ENCODE data around the gene ZC3H14. TPM values are rescaled to one million over a fixed set of nuclear protein-coding genes. Genes with fewer than 3 reads are reported as not detected.
"Not testable (repeated sequence)": the region's sequence is repeated elsewhere in the genome, so short reads cannot be mapped to it uniquely, and the experiment has no call there.

ZC3H14 gene
- total RNA-seq, 1 donor from 2014 or later = 38.7 TPM

DNA sequence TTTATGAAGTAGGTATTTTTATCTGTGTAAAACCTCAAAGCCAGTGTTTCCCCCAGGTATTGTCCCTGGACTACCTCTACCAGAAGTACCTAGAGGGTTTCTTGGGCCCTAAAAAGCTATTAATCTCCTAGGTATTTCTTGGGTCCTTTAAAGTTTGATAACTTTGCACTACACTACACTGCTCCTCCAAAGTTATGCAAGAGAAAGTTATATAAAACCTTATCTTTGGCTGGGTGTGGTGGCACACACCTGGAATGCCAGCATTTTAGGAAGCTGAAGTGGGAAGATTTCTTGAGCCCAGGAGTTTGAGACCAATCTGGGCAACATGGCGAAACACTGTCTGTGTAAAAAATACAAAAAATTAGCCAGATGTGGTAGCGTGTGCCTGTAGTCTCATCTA, 42.9 kb upstream of the ZC3H14 start:
- ATAC-seq (ENCODE audit: low read depth) (no peak), DNase-seq (no peak)
- Mint-ChIP-seq H3K27me3 (peaks cover 25% of the 10 kb centered on the region), H3K4me1 (no peaks in the 10 kb centered on the region), H3K4me3 (no peak overlapping the region), H3K27ac (no peak overlapping the region), H3K36me3 (ENCODE audit: low read depth) (no peaks in the 10 kb centered on the region), H3K9me3 (no peaks in the 10 kb centered on the region)
- TF ChIP-seq, protein P1, sequence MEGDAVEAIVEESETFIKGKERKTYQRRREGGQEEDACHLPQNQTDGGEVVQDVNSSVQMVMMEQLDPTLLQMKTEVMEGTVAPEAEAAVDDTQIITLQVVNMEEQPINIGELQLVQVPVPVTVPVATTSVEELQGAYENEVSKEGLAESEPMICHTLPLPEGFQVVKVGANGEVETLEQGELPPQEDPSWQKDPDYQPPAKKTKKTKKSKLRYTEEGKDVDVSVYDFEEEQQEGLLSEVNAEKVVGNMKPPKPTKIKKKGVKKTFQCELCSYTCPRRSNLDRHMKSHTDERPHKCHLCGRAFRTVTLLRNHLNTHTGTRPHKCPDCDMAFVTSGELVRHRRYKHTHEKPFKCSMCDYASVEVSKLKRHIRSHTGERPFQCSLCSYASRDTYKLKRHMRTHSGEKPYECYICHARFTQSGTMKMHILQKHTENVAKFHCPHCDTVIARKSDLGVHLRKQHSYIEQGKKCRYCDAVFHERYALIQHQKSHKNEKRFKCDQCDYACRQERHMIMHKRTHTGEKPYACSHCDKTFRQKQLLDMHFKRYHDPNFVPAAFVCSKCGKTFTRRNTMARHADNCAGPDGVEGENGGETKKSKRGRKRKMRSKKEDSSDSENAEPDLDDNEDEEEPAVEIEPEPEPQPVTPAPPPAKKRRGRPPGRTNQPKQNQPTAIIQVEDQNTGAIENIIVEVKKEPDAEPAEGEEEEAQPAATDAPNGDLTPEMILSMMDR (IDR thresholded peaks at IDR 0.05) = no peak
- intact Hi-C loops (cut with micrococcal nuclease) = no loop called here
- ChIA-PET POLR2A (no interaction called here), CTCF (no interaction called here)

DNA sequence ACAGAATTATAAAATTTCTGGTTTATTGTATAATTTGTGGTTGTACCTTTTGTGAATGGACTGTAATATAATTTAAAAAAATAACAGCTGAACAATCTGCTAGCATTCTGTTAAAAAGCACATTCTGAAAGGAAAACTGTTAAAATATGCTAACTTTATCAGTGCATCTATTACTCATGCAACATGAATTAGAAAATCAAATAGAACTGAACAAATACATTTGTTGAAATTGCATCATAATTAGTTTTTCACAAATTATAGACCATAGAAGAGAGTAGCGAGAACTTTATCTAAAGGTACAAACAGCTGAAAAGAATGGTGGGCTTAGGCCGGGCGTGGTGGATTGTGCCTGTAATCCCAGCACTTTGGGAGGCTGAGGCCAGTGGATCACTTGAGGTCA, 41.0 kb upstream of the ZC3H14 start:
- intact Hi-C loops (cut with micrococcal nuclease) = no loop called here
- ChIA-PET CTCF (no interaction called here), POLR2A (no interaction called here)
- Mint-ChIP-seq H3K36me3 (ENCODE audit: low read depth) (no peaks in the 10 kb centered on the region), H3K4me1 (no peaks in the 10 kb centered on the region), H3K4me3 (no peak overlapping the region), H3K27ac (no peak overlapping the region), H3K9me3 (no peaks in the 10 kb centered on the region), H3K27me3 (peaks cover 19% of the 10 kb centered on the region)
- DNase-seq (no peak), ATAC-seq (ENCODE audit: low read depth) (no peak)
- TF ChIP-seq, protein P1 (IDR thresholded peaks at IDR 0.05) = no peak

DNA sequence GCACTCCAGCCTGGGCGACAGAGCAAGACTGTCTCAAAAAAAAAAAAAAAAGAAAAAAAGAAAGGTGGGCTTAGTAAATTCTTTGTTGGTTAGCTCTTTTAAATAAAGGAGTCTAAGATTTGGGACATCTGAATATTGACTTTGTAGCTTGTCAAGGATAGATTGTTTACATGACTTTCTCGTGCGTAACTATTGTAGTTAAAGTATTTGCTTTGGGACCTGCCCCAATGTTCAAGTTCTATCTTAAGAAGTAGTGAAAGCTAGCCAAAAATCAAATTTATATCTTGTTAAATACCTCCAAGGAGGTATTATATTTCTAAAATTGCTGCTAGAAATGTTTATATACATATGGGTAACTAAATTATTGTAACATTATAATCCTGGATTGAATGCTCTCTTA, 40.4 kb upstream of the ZC3H14 start:
- ATAC-seq (ENCODE audit: low read depth) = no peak
- no peak overlapping the region for H3K4me3 Mint-ChIP-seq
- intact Hi-C loops (cut with micrococcal nuclease) = no loop called here
- no peak for DNase-seq
- no peaks in the 10 kb centered on the region for H3K4me1 Mint-ChIP-seq
- no peaks in the 10 kb centered on the region for H3K9me3 Mint-ChIP-seq
- no peak overlapping the region for H3K27ac Mint-ChIP-seq
- no peaks in the 10 kb centered on the region for H3K36me3 Mint-ChIP-seq (ENCODE audit: low read depth)
- ChIA-PET POLR2A (no interaction called here), CTCF (no interaction called here)
- TF ChIP-seq, protein P1 (IDR thresholded peaks at IDR 0.05) = no peak
- peaks cover 19% of the 10 kb centered on the region for H3K27me3 Mint-ChIP-seq

DNA sequence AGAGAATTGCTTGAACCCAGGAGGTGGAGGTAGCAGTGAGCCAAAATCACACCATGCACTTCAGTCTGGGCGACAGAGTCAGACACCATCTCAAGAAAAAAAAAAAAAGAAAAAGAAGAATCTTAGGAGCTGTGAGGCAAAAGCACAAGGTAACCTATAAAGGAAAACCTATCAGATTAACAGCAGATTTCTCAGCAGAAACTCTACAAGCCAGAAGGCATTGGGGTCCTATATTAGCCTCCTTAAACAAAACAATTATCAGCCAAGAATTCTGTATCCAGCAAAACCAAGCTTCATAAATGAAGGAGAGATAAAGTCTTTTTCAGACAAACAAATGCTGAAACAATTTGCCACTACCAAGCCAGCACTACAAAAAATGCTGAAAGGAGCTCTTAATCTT, 32.9 kb upstream of the ZC3H14 start:
- CTCF ChIA-PET; intact Hi-C loops (cut with micrococcal nuclease); POLR2A ChIA-PET; DNase-seq; H3K27ac Mint-ChIP-seq; H3K4me1 Mint-ChIP-seq; ATAC-seq (ENCODE audit: low read depth); H3K4me3 Mint-ChIP-seq; H3K36me3 Mint-ChIP-seq (ENCODE audit: low read depth): not testable (repeated sequence)
- peaks cover 12% of the 10 kb centered on the region for H3K9me3 Mint-ChIP-seq
- H3K27me3 Mint-ChIP-seq = peaks cover 24% of the 10 kb centered on the region

DNA sequence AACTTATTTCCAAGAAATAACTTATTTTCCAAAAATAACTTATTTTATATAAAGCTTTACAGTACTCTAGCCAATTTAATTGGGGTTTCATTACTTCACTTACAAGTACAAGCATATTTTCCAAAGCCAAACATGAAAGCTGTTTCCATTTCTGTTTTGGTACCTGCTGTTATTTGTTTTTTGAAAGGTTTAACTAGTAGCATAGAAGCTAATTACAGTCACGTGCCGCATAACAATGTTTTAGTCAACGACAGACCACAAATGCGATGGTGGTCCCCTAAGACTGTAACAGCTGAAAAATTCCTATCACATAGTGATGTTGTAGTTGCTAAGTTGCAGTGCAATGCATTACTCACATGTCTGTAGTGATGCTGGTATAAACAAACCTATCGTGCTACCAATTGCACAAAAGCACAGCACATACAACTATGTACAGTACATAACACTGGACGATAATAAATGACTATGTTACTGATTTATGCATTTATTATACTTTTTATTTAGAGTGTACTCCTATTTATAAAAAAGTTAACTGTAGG, 29.7 kb upstream of the ZC3H14 start:
- POLR2A ChIA-PET = no interaction called here
- Mint-ChIP-seq H3K4me1 (no peaks in the 10 kb centered on the region), H3K4me3 (no peak overlapping the region), H3K36me3 (ENCODE audit: low read depth) (no peaks in the 10 kb centered on the region), H3K9me3 (peaks cover 10% of the 10 kb centered on the region), H3K27ac (no peak overlapping the region), H3K27me3 (peaks cover 16% of the 10 kb centered on the region)
- TF ChIP-seq, protein P1 (IDR thresholded peaks at IDR 0.05) = no peak
- DNase-seq (no peak), ATAC-seq (ENCODE audit: low read depth) (no peak)
- CTCF ChIA-PET = no interaction called here
- intact Hi-C loops (cut with micrococcal nuclease) = no loop called here

DNA sequence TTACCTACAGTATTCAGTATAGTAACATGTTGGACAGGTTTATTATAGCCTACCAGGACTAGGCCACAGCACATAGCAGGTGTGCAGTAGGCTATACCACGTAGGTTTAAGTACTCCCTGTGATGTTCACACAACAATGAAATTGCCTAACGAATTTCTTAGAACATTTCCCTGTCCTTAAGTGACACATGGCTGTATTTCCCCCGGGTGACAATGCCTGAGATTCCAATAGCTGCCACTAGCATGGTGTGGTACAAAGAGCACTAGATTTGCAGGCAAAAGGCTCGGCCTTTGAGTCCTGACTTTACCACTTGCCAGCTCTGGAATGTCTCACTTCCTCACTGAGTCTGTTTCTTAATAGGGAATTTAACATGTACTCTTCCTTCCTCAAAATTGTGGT, 27.7 kb upstream of the ZC3H14 start:
- ChIA-PET CTCF (no interaction called here), POLR2A (no interaction called here)
- no peak for ATAC-seq (ENCODE audit: low read depth)
- Mint-ChIP-seq H3K27ac (no peak overlapping the region), H3K4me3 (no peak overlapping the region), H3K9me3 (peaks cover 5% of the 10 kb centered on the region), H3K36me3 (ENCODE audit: low read depth) (no peaks in the 10 kb centered on the region), H3K4me1 (no peaks in the 10 kb centered on the region), H3K27me3 (peaks cover 11% of the 10 kb centered on the region)
- intact Hi-C loops (cut with micrococcal nuclease) = no loop called here
- no peak for DNase-seq
- TF ChIP-seq, protein P1 (IDR thresholded peaks at IDR 0.05) = no peak

Measured in activated B cell treated with CpG ODN at 0.5 μM for 24 hours (primary cell).